GM13977 (cell line): Measurements from ENCODE around the gene STK16.
A peak's percentile ranks its signal among the peaks of the same experiment; 100 is the strongest.

Experiments used
- DNase-seq: peaks from one replicate; pipeline ENCODE4 v3.0.0; 2012; ENCODE audit warnings: low spot score
- CTCF ChIP-seq: IDR thresholded peaks from 2 replicates; pipeline ENCODE4 v1.5.1; 2012; ENCODE audit warnings: mild to moderate bottlenecking, control low read depth; ENCODE audit not compliant: insufficient read depth; ENCODE audit errors: extremely low read depth, missing control alignments
- in situ Hi-C: fragments of 300-500 bp; cut with MboI; formaldehyde crosslinking; loops from one replicate; pipeline ENCODE4 v1.12.0; 2022; ENCODE audit warnings: low sequenced_read_pairs, low pct_unique_long_range_greater_than_20kb, mixed read lengths, inconsistent platforms; ENCODE audit not compliant: unreplicated experiment

Gene STK16

GRCh38 chr2:219281588-219281987 lies 36.3 kb downstream of the STK16 start:
- in situ Hi-C loops: no loop called here
- no peak for DNase-seq
- TF ChIP-seq CTCF: no peak

GRCh38 chr2:219282375-219282774 lies 37.1 kb downstream of the STK16 start:
- no peak for TF ChIP-seq CTCF
- DNase-seq: no peak
- in situ Hi-C loops: no loop called here

- in situ Hi-C loops: no loop called here
- DNase-seq: peak; percentile 8
- no peak for TF ChIP-seq CTCF
These were observed 37.8 kb downstream of the STK16 start for GRCh38 chr2:219282943-219283581.

GRCh38 chr2:219284501-219285372 lies 39.5 kb downstream of the STK16 start:
- DNase-seq: peak; percentile 12
- no peak for TF ChIP-seq CTCF
- in situ Hi-C loops: no loop called here

- TF ChIP-seq CTCF: no peak
- DNase-seq: peak; percentile 16
- in situ Hi-C loops: no loop called here
These were observed 40.1 kb downstream of the STK16 start for GRCh38 chr2:219285373-219285735.

- TF ChIP-seq CTCF: no peak
- no peak for DNase-seq
- in situ Hi-C loops: no loop called here
These were observed 40.7 kb downstream of the STK16 start for GRCh38 chr2:219285894-219286425.
